Mucosa of descending colon (tissue), 3 donors: ENCODE measurements around the gene GLDN. TPM values are rescaled to one million over a fixed set of nuclear protein-coding genes. Genes with fewer than 3 reads are reported as not detected.

ENCODE experiments used
- ATAC-seq: fragments of 200-7000 bp; cut with Tn5 transposase; one replicate; pipeline ENCODE4 v1.9.1; 2020; ENCODE audit warnings: mild to moderate bottlenecking, moderate library complexity
- DNase-seq, 3 donors: peaks; one replicate each; pipeline ENCODE4 v3.0.0-alpha.2; 2020
- H3K36me3 ChIP-seq: fragments of 200-600 bp; one replicate; pipeline ENCODE4 v1.8.0; 2021; ENCODE audit warnings: low read depth, mild to moderate bottlenecking
- H3K4me1 ChIP-seq: fragments of 200-600 bp; one replicate; pipeline ENCODE4 v1.8.0; 2021; ENCODE audit warnings: low read depth, mild to moderate bottlenecking
- H3K4me3 ChIP-seq: fragments of 200-600 bp; one replicate; pipeline ENCODE4 v1.8.0; 2021; ENCODE audit warnings: mild to moderate bottlenecking
- H3K9me3 ChIP-seq: fragments of 200-600 bp; one replicate; pipeline ENCODE4 v1.8.0; 2021; ENCODE audit warnings: mild to moderate bottlenecking
- CTCF ChIP-seq: fragments of 200-600 bp; IDR thresholded peaks from one replicate; pipeline ENCODE4 v1.8.0; 2022; ENCODE audit warnings: antibody characterized with exemption, mild to moderate bottlenecking
- intact Hi-C, 2 donors: fragments of 100-400 bp; cut with DNase I in 1 of 2; cut with micrococcal nuclease in 1 of 2; formaldehyde crosslinking; loops; one replicate each; pipeline versions ENCODE4 v1.11.0 to v1.11.1; 2022; cut with DNase I, micrococcal nuclease
- microRNA-seq: library from miRNA; unstranded; fragments of <30 nt; microRNA quantifications from one replicate; pipeline ENCODE4, GENCODE V29; 2019
- total RNA-seq, 3 donors: library from RNA; stranded (reverse); fragmentation: NEBNext Ultra II Directional in 2 of 3; extraction: Animal tissue kit (Norgen Biotek cat#: 25700) in 2 of 3; gene quantifications; one replicate each; pipeline versions ENCODE4 v1.2.1 to v1.2.4, GENCODE V29; 2021 to 2023
- donor health status: DM: no; HTN: no; CAD: no; lungs with moderate emphysema.
- donor health status: DM: no; HTN: no; CAD: no.
- donor health status: DM: no; HTN: yes; CAD: no.

The GLDN gene
- total RNA-seq, 3 donors from 2014 or later: 3.5 to 10.0 (median 5.3) TPM

- Histone ChIP-seq H3K4me1 (no peaks in the 10 kb centered on the region), H3K36me3 (peaks cover 5% of the 10 kb centered on the region), H3K9me3 (no peaks in the 10 kb centered on the region), H3K4me3 (no peak overlapping the region)
- TF ChIP-seq CTCF: no peak
- ATAC-seq (no peak), DNase-seq (no peak)
- intact Hi-C loops: no loop called here
These were observed 107.4 kb downstream of the GLDN start for GRCh38 chr15:51448622-51449399.

- Histone ChIP-seq H3K4me1 (no peaks in the 10 kb centered on the region), H3K4me3 (no peak overlapping the region), H3K9me3 (no peaks in the 10 kb centered on the region), H3K36me3 (peaks cover 5% of the 10 kb centered on the region)
- DNase-seq: no peak
- TF ChIP-seq CTCF: no peak
- intact Hi-C loops: no loop called here
- no peak for ATAC-seq
These were observed 108.5 kb downstream of the GLDN start for GRCh38 chr15:51450001-51450400.

Small RNAs within 50 kb of the gene (microRNA-seq; reads per million reads assigned to microRNA genes)
- gene MIR7973-1 (not detected), gene MIR7973-2 (not detected)

Other genes starting within 250 kb of the GLDN start
- gene TNFAIP8L3, start 246.7 kb upstream of the GLDN start, total RNA-seq: 10 to 100 TPM in 2 of 3 donors, 1 to 10 TPM in 1; 8.2 to 11.2 (median 10.0) TPM
- gene CYP19A1, start 3.1 kb upstream of the GLDN start, total RNA-seq: under 1 TPM; 0.06 to 0.63 (median 0.23) TPM